ENCODE measurements around the gene BTN3A1.
"Not testable (repeated sequence)": the region's sequence is repeated elsewhere in the genome, so short reads cannot be mapped to it uniquely, and the experiment has no call there.

Gene BTN3A1

DNA sequence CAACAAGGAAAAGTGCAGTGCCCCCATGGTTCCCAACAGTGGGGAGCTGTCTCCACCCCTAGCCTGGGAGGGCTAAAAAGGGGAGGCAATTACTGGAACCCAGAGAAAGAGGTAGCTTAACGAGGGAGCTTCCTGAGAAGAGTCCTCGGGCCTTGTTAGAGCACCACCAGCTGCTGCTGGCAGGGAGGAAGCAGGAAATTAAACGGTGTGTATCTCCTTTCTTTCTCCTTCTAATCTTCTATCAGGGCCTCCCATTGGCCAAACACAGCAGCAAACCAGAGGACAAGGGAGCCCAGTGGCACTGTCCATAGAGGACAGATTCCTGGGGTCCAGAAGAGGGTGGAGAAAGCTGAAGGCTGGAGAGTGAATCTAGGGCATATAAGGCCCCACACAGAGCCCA is 26.8 kb upstream of the BTN3A1 start:
- H3K36me3 ChIP-seq (replicated peaks; ENCODE audit: low read depth, low read length), result peaks cover 3% of the 10 kb centered on the region
- no peak overlapping the region for H3K4me3 ChIP-seq (ENCODE audit: low read length)
- no peaks in the 10 kb centered on the region for H3K27me3 ChIP-seq (ENCODE audit: low read depth, low read length)
- H3K9me3 ChIP-seq (ENCODE audit: insufficient read depth, low read length), result no peaks in the 10 kb centered on the region
- H3K4me2 ChIP-seq (ENCODE audit: low read length), result no peak overlapping the region
- no peak overlapping the region for H3K9ac ChIP-seq (ENCODE audit: low read length)
- no peaks in the 10 kb centered on the region for H4K20me1 ChIP-seq (ENCODE audit: insufficient read depth, low read length)
- TF ChIP-seq, protein P1, sequence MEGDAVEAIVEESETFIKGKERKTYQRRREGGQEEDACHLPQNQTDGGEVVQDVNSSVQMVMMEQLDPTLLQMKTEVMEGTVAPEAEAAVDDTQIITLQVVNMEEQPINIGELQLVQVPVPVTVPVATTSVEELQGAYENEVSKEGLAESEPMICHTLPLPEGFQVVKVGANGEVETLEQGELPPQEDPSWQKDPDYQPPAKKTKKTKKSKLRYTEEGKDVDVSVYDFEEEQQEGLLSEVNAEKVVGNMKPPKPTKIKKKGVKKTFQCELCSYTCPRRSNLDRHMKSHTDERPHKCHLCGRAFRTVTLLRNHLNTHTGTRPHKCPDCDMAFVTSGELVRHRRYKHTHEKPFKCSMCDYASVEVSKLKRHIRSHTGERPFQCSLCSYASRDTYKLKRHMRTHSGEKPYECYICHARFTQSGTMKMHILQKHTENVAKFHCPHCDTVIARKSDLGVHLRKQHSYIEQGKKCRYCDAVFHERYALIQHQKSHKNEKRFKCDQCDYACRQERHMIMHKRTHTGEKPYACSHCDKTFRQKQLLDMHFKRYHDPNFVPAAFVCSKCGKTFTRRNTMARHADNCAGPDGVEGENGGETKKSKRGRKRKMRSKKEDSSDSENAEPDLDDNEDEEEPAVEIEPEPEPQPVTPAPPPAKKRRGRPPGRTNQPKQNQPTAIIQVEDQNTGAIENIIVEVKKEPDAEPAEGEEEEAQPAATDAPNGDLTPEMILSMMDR (IDR thresholded peaks at IDR 0.05; ENCODE audit: low read depth, low read length), result no peak
- TF ChIP-seq EZH2phosphoT487 (IDR thresholded peaks at IDR 0.05; ENCODE audit: low read depth), result no peak
- H3K4me1 ChIP-seq (ENCODE audit: low read length), result no peaks in the 10 kb centered on the region
- no peak overlapping the region for H2AFZ ChIP-seq (ENCODE audit: low read depth, low read length)
- no peak overlapping the region for H3K27ac ChIP-seq (ENCODE audit: low read length)
- no peaks in the 10 kb centered on the region for H3K79me2 ChIP-seq (ENCODE audit: low read length)

DNA sequence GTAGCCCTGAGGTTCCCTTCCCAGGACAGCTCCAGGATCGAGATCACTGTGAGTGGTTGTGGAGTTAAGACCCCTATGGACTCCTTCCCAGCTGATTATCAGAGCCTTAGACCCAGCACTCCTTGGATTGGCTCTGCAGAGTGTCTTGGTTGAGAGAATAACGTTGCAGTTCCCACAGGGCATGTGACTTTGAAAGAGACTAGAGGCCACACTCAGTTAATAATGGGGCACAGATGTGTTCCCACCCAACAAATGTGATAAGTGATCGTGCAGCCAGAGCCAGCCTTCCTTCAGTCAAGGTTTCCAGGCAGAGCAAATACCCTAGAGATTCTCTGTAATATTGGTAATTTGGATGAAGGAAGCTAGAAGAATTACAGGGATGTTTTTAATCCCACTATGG is 24.4 kb upstream of the BTN3A1 start:
- Histone ChIP-seq H3K79me2 (ENCODE audit: low read length) (no peaks in the 10 kb centered on the region), H3K27ac (ENCODE audit: low read length) (no peak overlapping the region), H3K9me3 (ENCODE audit: insufficient read depth, low read length) (no peaks in the 10 kb centered on the region), H3K36me3 (replicated peaks; ENCODE audit: low read depth, low read length) (peaks cover 3% of the 10 kb centered on the region), H2AFZ (ENCODE audit: low read depth, low read length) (no peak overlapping the region), H3K27me3 (ENCODE audit: low read depth, low read length) (no peaks in the 10 kb centered on the region), H3K9ac (ENCODE audit: low read length) (no peak overlapping the region), H3K4me1 (ENCODE audit: low read length) (no peaks in the 10 kb centered on the region; the same call in 1 of the 2 replicates), H3K4me2 (ENCODE audit: low read length) (no peak overlapping the region), H4K20me1 (ENCODE audit: insufficient read depth, low read length) (no peaks in the 10 kb centered on the region), H3K4me3 (ENCODE audit: low read length) (no peak overlapping the region)
- no peak for TF ChIP-seq EZH2phosphoT487 (IDR thresholded peaks at IDR 0.05; ENCODE audit: low read depth)
- TF ChIP-seq, protein P1 (IDR thresholded peaks at IDR 0.05; ENCODE audit: low read depth, low read length), result no peak

DNA sequence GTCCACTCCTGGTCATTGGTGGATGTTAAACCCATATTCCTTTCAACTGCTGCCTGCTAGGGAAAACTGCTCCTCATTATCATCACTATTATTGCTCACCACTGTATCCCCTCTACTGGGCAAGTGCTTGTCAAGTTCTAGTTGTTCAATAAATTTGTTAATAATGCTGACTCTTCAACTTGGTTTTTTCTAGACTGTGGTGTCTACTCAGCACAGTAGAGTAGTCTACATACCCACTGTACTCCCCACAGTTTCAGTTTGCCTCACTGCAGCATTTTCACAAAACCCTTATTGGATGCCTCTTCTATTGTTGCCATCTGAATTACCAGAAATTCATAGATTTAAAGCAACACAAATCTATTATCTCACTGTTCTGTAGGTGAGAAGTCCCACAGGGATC is 23.9 kb upstream of the BTN3A1 start:
- not testable (repeated sequence) for H4K20me1 ChIP-seq (ENCODE audit: insufficient read depth, low read length); H3K4me1 ChIP-seq (ENCODE audit: low read length); H3K27ac ChIP-seq (ENCODE audit: low read length); H3K79me2 ChIP-seq (ENCODE audit: low read length); H3K4me3 ChIP-seq (ENCODE audit: low read length); H2AFZ ChIP-seq (ENCODE audit: low read depth, low read length); H3K36me3 ChIP-seq (replicated peaks; ENCODE audit: low read depth, low read length); H3K9me3 ChIP-seq (ENCODE audit: insufficient read depth, low read length); H3K9ac ChIP-seq (ENCODE audit: low read length); H3K27me3 ChIP-seq (ENCODE audit: low read depth, low read length); H3K4me2 ChIP-seq (ENCODE audit: low read length)

DNA sequence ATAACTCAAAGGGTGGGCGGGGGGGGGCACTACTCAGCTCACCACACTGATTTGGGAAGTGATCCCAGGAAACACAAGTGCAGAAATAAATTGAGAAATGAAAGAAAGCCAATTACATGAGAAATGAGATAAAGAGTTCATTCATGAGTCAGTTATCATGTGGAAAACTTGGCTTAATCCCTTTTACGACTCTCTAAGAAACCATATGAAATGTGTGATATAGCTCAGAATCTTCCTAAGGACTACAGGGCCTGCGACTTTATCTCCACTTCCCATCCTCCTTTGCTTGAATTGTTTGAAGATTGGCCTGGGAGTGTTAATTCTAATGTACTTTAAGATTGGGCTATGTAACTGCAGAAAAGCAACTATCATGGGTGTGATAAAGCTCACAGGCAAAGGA is 22.8 kb upstream of the BTN3A1 start:
- peaks cover 2% of the 10 kb centered on the region for H3K36me3 ChIP-seq (replicated peaks; ENCODE audit: low read depth, low read length)
- no peaks in the 10 kb centered on the region for H4K20me1 ChIP-seq (ENCODE audit: insufficient read depth, low read length)
- H3K4me3 ChIP-seq (ENCODE audit: low read length), result no peak overlapping the region
- H3K4me2 ChIP-seq (ENCODE audit: low read length), result no peak overlapping the region
- peaks cover 3% of the 10 kb centered on the region; the same call in 1 of the 2 replicates for H3K4me1 ChIP-seq (ENCODE audit: low read length)
- H3K27me3 ChIP-seq (ENCODE audit: low read depth, low read length), result no peaks in the 10 kb centered on the region
- no peak overlapping the region for H2AFZ ChIP-seq (ENCODE audit: low read depth, low read length)
- no peak for TF ChIP-seq EZH2phosphoT487 (IDR thresholded peaks at IDR 0.05; ENCODE audit: low read depth)
- TF ChIP-seq, protein P1 (IDR thresholded peaks at IDR 0.05; ENCODE audit: low read depth, low read length), result no peak
- H3K79me2 ChIP-seq (ENCODE audit: low read length), result peaks cover 5% of the 10 kb centered on the region; the same call in 1 of the 2 replicates
- no peak overlapping the region for H3K9ac ChIP-seq (ENCODE audit: low read length)
- no peaks in the 10 kb centered on the region for H3K9me3 ChIP-seq (ENCODE audit: insufficient read depth, low read length)
- no peak overlapping the region for H3K27ac ChIP-seq (ENCODE audit: low read length)

DNA sequence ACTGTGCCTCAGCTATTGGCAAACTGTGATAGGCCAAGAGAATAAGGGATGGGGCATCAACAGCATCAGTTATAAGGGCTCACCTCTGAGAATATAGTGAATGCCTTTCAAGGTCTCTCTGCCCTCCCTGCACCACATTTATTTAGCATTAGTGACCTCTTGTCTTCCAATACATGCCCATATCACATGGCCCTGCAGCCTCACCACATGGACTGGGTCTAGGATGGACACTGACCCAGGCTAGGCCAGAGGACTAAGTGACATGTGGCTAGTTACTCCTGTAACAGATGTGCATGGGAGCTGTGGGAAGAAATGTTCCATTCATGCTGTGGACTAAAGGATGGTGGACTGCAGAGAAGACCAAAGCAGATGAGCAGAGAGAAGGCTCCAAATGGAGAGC is 22.3 kb upstream of the BTN3A1 start:
- H2AFZ ChIP-seq (ENCODE audit: low read depth, low read length), result no peak overlapping the region
- no peak overlapping the region for H3K9ac ChIP-seq (ENCODE audit: low read length)
- H3K36me3 ChIP-seq (replicated peaks; ENCODE audit: low read depth, low read length), result no peaks in the 10 kb centered on the region
- no peak overlapping the region for H3K27ac ChIP-seq (ENCODE audit: low read length)
- H3K79me2 ChIP-seq (ENCODE audit: low read length), result peaks cover 5% of the 10 kb centered on the region; the same call in 1 of the 2 replicates
- no peaks in the 10 kb centered on the region for H3K9me3 ChIP-seq (ENCODE audit: insufficient read depth, low read length)
- TF ChIP-seq, protein P1 (IDR thresholded peaks at IDR 0.05; ENCODE audit: low read depth, low read length), result no peak
- no peak for TF ChIP-seq EZH2phosphoT487 (IDR thresholded peaks at IDR 0.05; ENCODE audit: low read depth)
- H3K27me3 ChIP-seq (ENCODE audit: low read depth, low read length), result no peaks in the 10 kb centered on the region
- H3K4me2 ChIP-seq (ENCODE audit: low read length), result no peak overlapping the region
- no peak overlapping the region for H3K4me3 ChIP-seq (ENCODE audit: low read length)
- peaks cover 3% of the 10 kb centered on the region; the same call in 1 of the 2 replicates for H3K4me1 ChIP-seq (ENCODE audit: low read length)
- no peaks in the 10 kb centered on the region for H4K20me1 ChIP-seq (ENCODE audit: insufficient read depth, low read length)
